ENCODE results near the gene IGSF21.

DNA sequence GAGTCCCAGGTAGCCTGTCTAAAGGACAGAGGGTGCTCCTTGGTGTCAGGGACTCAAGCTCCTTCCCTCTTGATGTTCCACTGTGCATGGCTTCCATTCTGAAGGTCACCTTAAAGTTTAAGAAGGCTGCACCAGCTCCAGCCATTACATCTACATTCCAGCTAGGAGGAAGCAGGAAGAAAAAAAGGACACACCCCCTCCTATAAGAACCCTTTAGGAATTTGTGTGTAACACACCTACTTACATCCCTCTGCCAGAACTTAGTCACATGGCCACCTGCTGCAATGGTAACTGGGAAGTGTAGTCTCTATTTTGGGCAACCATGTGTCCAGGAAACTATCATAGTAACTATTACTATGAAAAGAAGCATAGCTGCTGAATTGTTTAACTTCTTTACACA is 211.5 kb downstream of the IGSF21 start:
- TF ChIP-seq CTCF (IDR thresholded peaks at IDR 0.05): no peak
- TF ChIP-seq EZH2 (IDR thresholded peaks at IDR 0.05; ENCODE audit: borderline replicate concordance, insufficient read depth, low read depth, low read length, poor library complexity, severe bottlenecking): no peak
